Bladder microvascular endothelial cell (primary cell): ENCODE results near the gene ASF1B. TPM values are rescaled to one million over a fixed set of nuclear protein-coding genes. Genes with fewer than 3 reads are reported as not detected.

Experiments
- total RNA-seq: library from RNA; depleted of rRNA; stranded (reverse); fragments of >200 nt; gene quantifications from 2 replicates; pipeline ENCODE4 v1.2.3, GENCODE V29; 2014

The ASF1B gene
- total RNA-seq, result 12.7 and 18.3 TPM in 2 replicates

GRCh38 chr19:14136509-14137281 is at the start of gene ASF1B:
TSS of gene ASF1B (minus strand) at chr19:14136589. CDS start at chr19:14136456, 133 bp downstream.

GRCh38 chr19:14117668-14118164 is 18.7 kb downstream of the ASF1B start, which contains the start of gene PRKACA:
TSS of gene PRKACA (minus strand) at chr19:14117762. CDS start at chr19:14117547, 215 bp downstream.

DNA sequence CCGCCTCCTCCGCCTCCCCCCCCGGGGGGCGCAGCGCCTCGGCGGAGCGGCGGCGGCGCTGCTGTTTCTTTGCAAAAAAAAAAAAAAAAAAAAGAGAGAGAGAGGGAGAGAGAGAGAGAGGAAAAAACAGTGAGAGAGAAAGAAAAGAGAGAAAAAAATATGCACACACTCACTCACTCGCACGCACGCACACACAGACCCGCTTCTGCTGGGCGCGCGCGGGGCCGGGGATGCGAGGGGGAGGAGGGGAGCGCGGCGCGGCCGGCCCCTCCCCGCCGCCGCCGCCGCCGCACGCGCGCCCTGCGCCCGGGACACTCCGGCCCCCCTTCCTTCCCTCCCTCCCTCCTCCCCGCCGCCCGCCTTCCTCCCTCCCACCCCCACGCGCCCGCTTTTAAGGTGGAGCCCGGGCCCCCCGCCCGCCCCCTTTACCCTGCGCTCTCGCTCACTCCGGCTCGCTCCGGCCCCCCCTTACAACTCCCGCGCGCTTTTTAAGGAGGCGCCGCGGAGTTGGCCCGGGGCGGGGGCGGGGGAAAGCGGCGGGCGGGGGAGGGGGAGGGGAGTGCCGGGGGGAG is 45.8 kb downstream of the ASF1B start, which contains the start of gene SAMD1:
Gene SAMD1 (minus strand): TSS at position 243 of the 572 bp plus-strand sequence.

DNA sequence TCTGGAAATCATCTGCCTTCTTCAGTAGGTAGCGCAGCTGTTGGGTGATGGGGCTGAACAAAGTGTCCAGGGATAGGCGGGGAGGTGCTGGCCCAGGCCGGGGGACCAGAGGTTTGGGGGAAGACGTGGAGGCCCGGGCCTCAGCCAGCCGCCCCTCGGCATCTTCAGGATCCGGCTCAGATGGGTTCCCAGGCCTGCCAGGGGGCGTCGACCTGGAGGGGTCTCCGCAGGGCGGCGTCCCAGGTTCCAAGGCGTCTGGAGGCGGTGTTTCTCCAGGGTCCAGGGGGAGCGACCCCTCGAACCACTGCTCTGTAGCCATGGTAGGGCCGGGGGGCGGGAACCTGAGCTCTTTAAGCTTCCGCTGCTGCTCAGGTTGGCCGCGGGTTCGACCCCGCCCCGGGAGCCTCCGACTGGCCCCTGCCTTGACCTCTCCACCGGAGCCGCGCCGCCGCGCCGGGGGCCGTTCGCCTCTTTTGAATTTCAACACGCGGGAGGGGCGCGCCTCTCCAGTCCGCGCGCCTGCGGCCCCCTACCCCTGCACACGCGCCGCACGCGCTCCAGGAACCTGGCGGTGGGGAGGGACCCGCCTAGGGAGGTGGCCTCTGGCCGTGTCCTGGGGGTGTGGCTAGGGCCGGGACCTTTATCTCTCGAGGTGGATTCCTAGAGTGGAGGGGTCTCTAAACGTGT is 50.9 kb downstream of the ASF1B start, which contains the start of gene C19orf67:
Gene C19orf67 (minus strand): TSS at position 475 of the 687 bp plus-strand sequence. CDS start 156 bp downstream, at position 319.

GRCh38 chr19:14072535-14073260 is 63.7 kb downstream of the ASF1B start, which contains the start of gene MISP3:
TSS of gene MISP3 (plus strand) at chr19:14072786. CDS start at chr19:14073310, 524 bp downstream.

Other genes starting within 250 kb of the ASF1B start
- gene BRME1, start 230.5 kb downstream of the ASF1B start, total RNA-seq, result 0.63 and 0.97 TPM in 2 replicates
- gene CC2D1A, start 230.4 kb downstream of the ASF1B start, total RNA-seq, result 6.3 and 10.1 TPM in 2 replicates
- gene PODNL1, start 198.2 kb downstream of the ASF1B start, total RNA-seq, result 0.13 and 0.16 TPM in 2 replicates
- 11.3 and 15.8 TPM in 2 replicates for gene DCAF15, start 184.1 kb downstream of the ASF1B start, total RNA-seq
- 1.6 and 6.4 TPM in 2 replicates for gene RFX1, start 130.3 kb downstream of the ASF1B start, total RNA-seq
- gene RLN3, start 108.4 kb downstream of the ASF1B start, total RNA-seq, result not detected in 2 replicates
- 4.2 and 7.8 TPM in 2 replicates for gene IL27RA, start 104.8 kb downstream of the ASF1B start, total RNA-seq
- gene PALM3, start 74.5 kb downstream of the ASF1B start, total RNA-seq, result not detected in 2 replicates
- gene MISP3, start 63.8 kb downstream of the ASF1B start, total RNA-seq, result 0.16 and 0.19 TPM in 2 replicates
- not detected in 2 replicates for gene C19orf67, start 50.8 kb downstream of the ASF1B start, total RNA-seq
- gene SAMD1, start 45.8 kb downstream of the ASF1B start, total RNA-seq, result 13.8 and 20.6 TPM in 2 replicates
- gene PRKACA, start 18.8 kb downstream of the ASF1B start, total RNA-seq, result 36.1 and 76.5 TPM in 2 replicates
- gene ADGRL1, start 69.6 kb upstream of the ASF1B start, total RNA-seq, result 0.65 and 10.7 TPM in 2 replicates
- 1.3 and 12.8 TPM in 2 replicates for gene ADGRE5, start 244.9 kb upstream of the ASF1B start, total RNA-seq